Ovary (tissue), 3 donors: ENCODE results near the gene IL1R2.

Experiments
- EP300 ChIP-seq: sonication (generic); formaldehyde crosslinking; IDR thresholded peaks from one replicate; pipeline ENCODE4 v1.6.1; 2017; ENCODE audit warnings: antibody characterized with exemption
- POLR2A ChIP-seq: fragments of 450-650 bp; IDR thresholded peaks from one replicate; pipeline ENCODE4 v1.6.1; 2017; ENCODE audit warnings: antibody characterized with exemption, mild to moderate bottlenecking, moderate library complexity
- TF ChIP-seq, protein P1 (sequence below), 3 donors: fragments of 450-650 bp in 2 of 3; fragments of 200-600 bp in 1 of 3; IDR thresholded peaks; one replicate each; pipeline versions ENCODE4 v1.5.1 to v1.8.0; 2016 to 2022; ENCODE audit warnings: antibody characterized with exemption in 3 of 3, mild to moderate bottlenecking in 1 of 3
- donor health status: DM: no; HTN: no; CAD: no.

DNA sequence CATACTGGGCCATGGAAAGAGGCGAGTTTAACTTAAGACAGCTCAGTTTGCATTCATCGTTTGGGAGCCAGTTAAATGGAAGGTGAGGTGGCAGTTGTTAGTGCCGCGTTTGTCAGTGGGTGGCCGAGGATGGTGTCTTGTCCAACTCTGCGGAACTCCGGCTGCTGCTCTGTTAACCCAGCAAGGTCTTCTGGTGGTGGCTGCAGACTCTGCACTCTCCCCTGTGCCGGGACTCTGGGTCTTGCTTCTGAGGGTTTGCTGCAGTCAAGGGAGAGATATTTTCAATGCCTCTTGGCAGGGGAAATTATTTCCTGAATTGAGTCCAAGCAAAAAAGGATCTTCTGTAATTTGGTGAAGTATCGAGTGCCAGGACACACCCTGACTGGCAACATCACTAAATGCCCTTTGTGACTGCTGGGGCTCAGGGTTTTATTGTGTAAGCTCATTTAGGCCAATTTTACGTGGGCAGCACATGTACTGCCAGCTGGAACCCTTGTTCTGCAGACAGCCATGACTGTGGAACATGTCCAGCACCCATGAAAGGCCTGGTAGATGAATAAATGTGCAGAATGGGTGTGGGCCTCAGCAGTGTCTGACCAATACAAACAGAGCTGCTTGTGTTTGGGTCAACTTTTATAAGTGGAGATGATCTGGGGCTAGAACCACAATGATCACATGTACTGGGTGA lies 58.1 kb downstream of the IL1R2 start:
- TF ChIP-seq, protein P1, sequence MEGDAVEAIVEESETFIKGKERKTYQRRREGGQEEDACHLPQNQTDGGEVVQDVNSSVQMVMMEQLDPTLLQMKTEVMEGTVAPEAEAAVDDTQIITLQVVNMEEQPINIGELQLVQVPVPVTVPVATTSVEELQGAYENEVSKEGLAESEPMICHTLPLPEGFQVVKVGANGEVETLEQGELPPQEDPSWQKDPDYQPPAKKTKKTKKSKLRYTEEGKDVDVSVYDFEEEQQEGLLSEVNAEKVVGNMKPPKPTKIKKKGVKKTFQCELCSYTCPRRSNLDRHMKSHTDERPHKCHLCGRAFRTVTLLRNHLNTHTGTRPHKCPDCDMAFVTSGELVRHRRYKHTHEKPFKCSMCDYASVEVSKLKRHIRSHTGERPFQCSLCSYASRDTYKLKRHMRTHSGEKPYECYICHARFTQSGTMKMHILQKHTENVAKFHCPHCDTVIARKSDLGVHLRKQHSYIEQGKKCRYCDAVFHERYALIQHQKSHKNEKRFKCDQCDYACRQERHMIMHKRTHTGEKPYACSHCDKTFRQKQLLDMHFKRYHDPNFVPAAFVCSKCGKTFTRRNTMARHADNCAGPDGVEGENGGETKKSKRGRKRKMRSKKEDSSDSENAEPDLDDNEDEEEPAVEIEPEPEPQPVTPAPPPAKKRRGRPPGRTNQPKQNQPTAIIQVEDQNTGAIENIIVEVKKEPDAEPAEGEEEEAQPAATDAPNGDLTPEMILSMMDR (IDR thresholded peaks at IDR 0.05): no peak
- TF ChIP-seq EP300: no peak
- no peak for TF ChIP-seq POLR2A
